ENCODE measurements around the gene RCVRN.

Gene RCVRN

DNA sequence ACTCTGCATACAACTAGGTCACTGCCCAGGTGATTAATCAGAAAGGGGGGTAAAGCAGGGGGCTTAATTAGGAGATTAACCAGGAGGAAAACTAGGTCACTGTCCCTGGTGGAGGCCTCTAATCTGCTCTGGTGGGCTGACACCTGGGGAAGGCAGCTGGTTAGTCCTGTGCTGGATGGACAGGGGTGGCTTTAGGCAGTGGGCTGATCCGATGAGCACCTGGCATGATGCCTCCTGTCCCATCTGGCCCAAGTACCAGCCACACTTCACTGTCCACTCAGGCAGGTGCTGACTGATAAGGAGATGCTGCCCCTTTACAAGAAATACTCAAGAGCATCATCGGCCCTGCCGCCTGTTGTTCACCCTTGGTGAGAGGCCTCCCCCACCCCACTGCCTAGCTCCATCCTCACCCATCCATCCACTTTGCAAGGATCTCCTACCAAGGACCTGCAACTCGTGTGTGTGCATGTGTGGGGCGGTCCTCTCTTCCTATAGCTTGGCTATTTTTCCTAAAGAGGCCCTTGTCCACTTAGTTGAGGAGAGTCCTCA, 13.8 kb upstream of the RCVRN start:
- Histone ChIP-seq H3K36me3 (replicated peaks; ENCODE audit: low read depth, low read length) (no peaks in the 10 kb centered on the region), H3K4me3 (ENCODE audit: low read length) (no peak overlapping the region), H2AFZ (ENCODE audit: low read depth, low read length) (no peak overlapping the region), H3K9me3 (ENCODE audit: insufficient read depth, low read length) (no peaks in the 10 kb centered on the region), H3K4me2 (ENCODE audit: low read length) (no peak overlapping the region), H3K27ac (ENCODE audit: low read length) (no peak overlapping the region), H3K79me2 (ENCODE audit: low read length) (no peaks in the 10 kb centered on the region), H4K20me1 (ENCODE audit: insufficient read depth, low read length) (no peaks in the 10 kb centered on the region), H3K4me1 (ENCODE audit: low read length) (no peaks in the 10 kb centered on the region), H3K9ac (ENCODE audit: low read length) (no peak overlapping the region), H3K27me3 (ENCODE audit: low read depth, low read length) (no peaks in the 10 kb centered on the region)
- TF ChIP-seq EZH2phosphoT487 (IDR thresholded peaks at IDR 0.05; ENCODE audit: low read depth), result no peak
- TF ChIP-seq, protein P1, sequence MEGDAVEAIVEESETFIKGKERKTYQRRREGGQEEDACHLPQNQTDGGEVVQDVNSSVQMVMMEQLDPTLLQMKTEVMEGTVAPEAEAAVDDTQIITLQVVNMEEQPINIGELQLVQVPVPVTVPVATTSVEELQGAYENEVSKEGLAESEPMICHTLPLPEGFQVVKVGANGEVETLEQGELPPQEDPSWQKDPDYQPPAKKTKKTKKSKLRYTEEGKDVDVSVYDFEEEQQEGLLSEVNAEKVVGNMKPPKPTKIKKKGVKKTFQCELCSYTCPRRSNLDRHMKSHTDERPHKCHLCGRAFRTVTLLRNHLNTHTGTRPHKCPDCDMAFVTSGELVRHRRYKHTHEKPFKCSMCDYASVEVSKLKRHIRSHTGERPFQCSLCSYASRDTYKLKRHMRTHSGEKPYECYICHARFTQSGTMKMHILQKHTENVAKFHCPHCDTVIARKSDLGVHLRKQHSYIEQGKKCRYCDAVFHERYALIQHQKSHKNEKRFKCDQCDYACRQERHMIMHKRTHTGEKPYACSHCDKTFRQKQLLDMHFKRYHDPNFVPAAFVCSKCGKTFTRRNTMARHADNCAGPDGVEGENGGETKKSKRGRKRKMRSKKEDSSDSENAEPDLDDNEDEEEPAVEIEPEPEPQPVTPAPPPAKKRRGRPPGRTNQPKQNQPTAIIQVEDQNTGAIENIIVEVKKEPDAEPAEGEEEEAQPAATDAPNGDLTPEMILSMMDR (IDR thresholded peaks at IDR 0.05; ENCODE audit: low read depth, low read length), result no peak

DNA sequence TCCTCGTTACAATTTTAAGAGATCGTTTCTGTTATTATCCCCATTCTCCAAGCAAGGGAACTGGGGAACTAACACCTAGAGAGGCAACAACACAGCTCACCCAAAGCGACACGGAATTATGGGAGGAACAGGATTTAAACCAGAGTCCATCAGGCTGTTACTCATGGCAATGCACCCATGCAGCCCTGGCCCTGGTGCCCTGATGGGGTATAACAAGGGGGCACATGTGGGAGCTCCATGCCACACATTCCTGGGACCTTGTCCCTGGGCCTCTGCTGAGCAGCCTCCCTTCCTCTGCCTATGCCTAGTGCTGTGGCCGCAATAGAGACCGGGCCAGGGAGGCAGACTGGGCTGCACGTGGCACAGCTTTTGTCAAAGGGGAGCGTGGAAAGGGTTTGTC, 13.3 kb upstream of the RCVRN start:
- H3K27ac ChIP-seq (ENCODE audit: low read length), result no peak overlapping the region
- H3K9ac ChIP-seq (ENCODE audit: low read length), result no peak overlapping the region
- no peak overlapping the region for H3K4me3 ChIP-seq (ENCODE audit: low read length)
- H4K20me1 ChIP-seq (ENCODE audit: insufficient read depth, low read length), result no peaks in the 10 kb centered on the region
- no peak overlapping the region for H3K4me2 ChIP-seq (ENCODE audit: low read length)
- H3K27me3 ChIP-seq (ENCODE audit: low read depth, low read length), result no peaks in the 10 kb centered on the region
- no peaks in the 10 kb centered on the region for H3K79me2 ChIP-seq (ENCODE audit: low read length)
- no peaks in the 10 kb centered on the region for H3K4me1 ChIP-seq (ENCODE audit: low read length)
- TF ChIP-seq, protein P1 (IDR thresholded peaks at IDR 0.05; ENCODE audit: low read depth, low read length), result no peak
- no peak for TF ChIP-seq EZH2phosphoT487 (IDR thresholded peaks at IDR 0.05; ENCODE audit: low read depth)
- H3K36me3 ChIP-seq (replicated peaks; ENCODE audit: low read depth, low read length), result no peaks in the 10 kb centered on the region
- H3K9me3 ChIP-seq (ENCODE audit: insufficient read depth, low read length), result no peaks in the 10 kb centered on the region
- no peak overlapping the region for H2AFZ ChIP-seq (ENCODE audit: low read depth, low read length)

DNA sequence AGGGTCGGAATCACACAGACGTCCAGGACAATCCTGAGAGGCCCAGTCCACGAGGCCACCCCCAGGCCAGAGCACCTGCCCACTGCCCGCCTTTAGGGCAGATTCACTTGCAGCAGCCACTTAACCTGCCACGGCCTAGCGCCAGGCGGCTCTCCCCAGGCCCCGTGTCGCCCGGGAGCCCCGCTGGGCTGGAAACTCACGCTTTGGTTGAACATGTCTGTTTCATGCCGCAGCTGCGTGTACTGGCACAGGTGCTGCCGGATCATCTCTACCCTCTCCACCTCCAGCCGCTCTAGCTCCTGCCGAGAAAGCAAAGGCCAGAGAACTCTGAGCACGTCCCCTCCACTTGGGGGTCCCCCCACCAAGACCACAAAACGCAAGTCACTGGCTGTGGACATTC, 12.7 kb upstream of the RCVRN start:
- Histone ChIP-seq H3K27me3 (ENCODE audit: low read depth, low read length) (no peaks in the 10 kb centered on the region), H3K9ac (ENCODE audit: low read length) (no peak overlapping the region), H4K20me1 (ENCODE audit: insufficient read depth, low read length) (no peaks in the 10 kb centered on the region), H3K9me3 (ENCODE audit: insufficient read depth, low read length) (no peaks in the 10 kb centered on the region), H3K36me3 (replicated peaks; ENCODE audit: low read depth, low read length) (no peaks in the 10 kb centered on the region), H3K27ac (ENCODE audit: low read length) (no peak overlapping the region), H3K79me2 (ENCODE audit: low read length) (no peaks in the 10 kb centered on the region), H3K4me1 (ENCODE audit: low read length) (no peaks in the 10 kb centered on the region), H3K4me3 (ENCODE audit: low read length) (no peak overlapping the region), H3K4me2 (ENCODE audit: low read length) (no peak overlapping the region), H2AFZ (ENCODE audit: low read depth, low read length) (no peak overlapping the region)
- no peak for TF ChIP-seq EZH2phosphoT487 (IDR thresholded peaks at IDR 0.05; ENCODE audit: low read depth)
- TF ChIP-seq, protein P1 (IDR thresholded peaks at IDR 0.05; ENCODE audit: low read depth, low read length), result no peak

DNA sequence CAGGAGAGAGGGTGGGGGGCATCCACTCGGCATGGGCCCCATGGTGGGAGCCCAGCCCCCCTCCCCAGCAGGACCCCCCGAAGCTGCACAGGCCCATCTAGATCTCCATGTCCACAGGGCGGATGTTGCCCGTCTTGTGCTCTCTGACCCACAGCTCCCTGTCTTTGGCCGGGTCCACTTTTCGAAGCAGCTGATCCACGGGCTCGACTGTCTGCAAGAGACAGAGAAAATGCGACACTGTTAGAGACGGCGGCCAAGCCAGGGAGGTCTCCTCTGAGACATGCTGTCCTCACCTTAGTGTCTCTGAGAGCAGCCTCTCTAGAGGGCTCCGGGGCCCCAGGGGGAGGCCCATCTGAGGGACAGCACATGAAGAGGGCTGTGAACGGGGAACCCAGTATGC, 12.1 kb upstream of the RCVRN start:
- no peak overlapping the region for H3K9ac ChIP-seq (ENCODE audit: low read length)
- no peak overlapping the region for H3K27ac ChIP-seq (ENCODE audit: low read length)
- no peaks in the 10 kb centered on the region for H3K79me2 ChIP-seq (ENCODE audit: low read length)
- H3K36me3 ChIP-seq (replicated peaks; ENCODE audit: low read depth, low read length), result no peaks in the 10 kb centered on the region
- no peak overlapping the region for H2AFZ ChIP-seq (ENCODE audit: low read depth, low read length)
- H3K4me1 ChIP-seq (ENCODE audit: low read length), result no peaks in the 10 kb centered on the region
- no peaks in the 10 kb centered on the region for H3K27me3 ChIP-seq (ENCODE audit: low read depth, low read length)
- TF ChIP-seq, protein P1 (IDR thresholded peaks at IDR 0.05; ENCODE audit: low read depth, low read length), result no peak
- TF ChIP-seq EZH2phosphoT487 (IDR thresholded peaks at IDR 0.05; ENCODE audit: low read depth), result no peak
- no peaks in the 10 kb centered on the region for H3K9me3 ChIP-seq (ENCODE audit: insufficient read depth, low read length)
- H4K20me1 ChIP-seq (ENCODE audit: insufficient read depth, low read length), result no peaks in the 10 kb centered on the region
- no peak overlapping the region for H3K4me2 ChIP-seq (ENCODE audit: low read length)
- H3K4me3 ChIP-seq (ENCODE audit: low read length), result no peak overlapping the region

Measured in OCI-LY3 (cell line).